Uterus (tissue), 4 donors: ENCODE data around the gene CEBPA. TPM values are rescaled to one million over a fixed set of nuclear protein-coding genes. Genes with fewer than 3 reads are reported as not detected.

Experiments used
- DNase-seq, 2 donors: peaks; one replicate each; pipeline ENCODE4 v3.0.0-alpha.2; 2019 to 2020
- H3K27ac ChIP-seq, 2 donors: fragments of 200-600 bp; sonication (generic); 1 replicate in 1 of 2; 2 replicates in 1 of 2; pipeline ENCODE4 v1.5.1; 2016 to 2018
- H3K27me3 ChIP-seq, 2 donors: fragments of 200-600 bp; sonication (generic); one replicate each; pipeline ENCODE4 v1.5.1; 2018 to 2019; ENCODE audit warnings: control low read depth in 1 of 2
- H3K36me3 ChIP-seq, 2 donors: fragments of 200-600 bp; sonication (generic); one replicate each; pipeline ENCODE4 v1.5.1; 2019; ENCODE audit warnings: control low read depth in 1 of 2
- H3K4me1 ChIP-seq, 2 donors: fragments of 200-600 bp; sonication (generic); one replicate each; pipeline ENCODE4 v1.5.1; 2018 to 2019; ENCODE audit warnings: control low read depth in 1 of 2
- H3K4me3 ChIP-seq, 2 donors: fragments of 200-600 bp; sonication (generic); 1 replicate in 1 of 2; 2 replicates in 1 of 2; pipeline ENCODE4 v1.5.1; 2018 to 2019; ENCODE audit warnings: mild to moderate bottlenecking in 1 of 2
- H3K9me3 ChIP-seq, 2 donors: fragments of 200-600 bp; sonication (generic); one replicate each; pipeline ENCODE4 v1.5.1; 2019; ENCODE audit warnings: control low read depth in 1 of 2
- POLR2A ChIP-seq, 2 donors: fragments of 450-650 bp; IDR thresholded peaks; one replicate each; pipeline ENCODE4 v1.6.1; 2016; ENCODE audit warnings: antibody characterized with exemption in 2 of 2, mild to moderate bottlenecking in 1 of 2, moderate library complexity in 1 of 2
- intact Hi-C: fragments of 100-400 bp; cut with DNase I; formaldehyde crosslinking; loops from one replicate; pipeline ENCODE4 v1.15.1; 2023; ENCODE audit warnings: low total_unique reads
- total RNA-seq, 4 donors: library from RNA; depleted of rRNA in 3 of 4; stranded (reverse); fragments of >200 nt in 3 of 4; gene quantifications; one replicate each; pipeline versions ENCODE4 v1.1.0 to v1.2.4, GENCODE V29; 2014 to 2023
- TF ChIP-seq, protein P1 (sequence below), 4 experiments: fragments of 200-600 bp in 2 of 4; fragments of 450-650 bp in 2 of 4; sonication (generic) in 2 of 4; IDR thresholded peaks; one replicate each; pipeline ENCODE4 v1.5.1; 2016 to 2019; ENCODE audit warnings: antibody characterized with exemption in 4 of 4, mild to moderate bottlenecking in 2 of 4, moderate library complexity in 1 of 4
- donor health status: DM: yes; HTN: yes; CAD: no.

CEBPA gene
- total RNA-seq, 4 donors from 2014 or later: 1.3 to 9.1 (median 5.0) TPM

DNA sequence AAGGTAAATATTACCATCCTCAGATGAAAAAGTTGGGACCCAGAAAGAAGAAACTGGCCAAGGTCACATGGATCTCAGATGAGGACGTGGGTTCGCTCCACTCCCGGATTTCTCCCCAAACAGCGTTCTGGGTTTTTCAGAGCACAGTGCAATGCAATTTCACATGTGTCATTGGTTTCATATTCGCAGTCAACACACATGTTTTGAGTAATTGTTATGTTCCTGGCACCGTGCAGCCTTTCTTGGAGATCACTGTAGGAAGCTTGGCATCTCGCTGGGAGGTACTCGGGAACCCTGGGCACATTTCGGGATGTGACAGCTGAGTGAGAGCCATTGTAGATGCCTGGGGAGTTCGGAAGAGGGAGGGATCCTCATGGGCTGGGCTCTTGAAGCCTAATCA is 45.0 kb upstream of the CEBPA start:
- Histone ChIP-seq H3K4me1 (peaks cover 0 to 4% of the 10 kb centered on the region in 2 donors), H3K27me3 (no peaks in the 10 kb centered on the region), H3K36me3 (no peaks in the 10 kb centered on the region), H3K27ac (no peak overlapping the region), H3K4me3 (no peak overlapping the region), H3K9me3 (no peaks in the 10 kb centered on the region)
- DNase-seq: no peak
- TF ChIP-seq, protein P1, sequence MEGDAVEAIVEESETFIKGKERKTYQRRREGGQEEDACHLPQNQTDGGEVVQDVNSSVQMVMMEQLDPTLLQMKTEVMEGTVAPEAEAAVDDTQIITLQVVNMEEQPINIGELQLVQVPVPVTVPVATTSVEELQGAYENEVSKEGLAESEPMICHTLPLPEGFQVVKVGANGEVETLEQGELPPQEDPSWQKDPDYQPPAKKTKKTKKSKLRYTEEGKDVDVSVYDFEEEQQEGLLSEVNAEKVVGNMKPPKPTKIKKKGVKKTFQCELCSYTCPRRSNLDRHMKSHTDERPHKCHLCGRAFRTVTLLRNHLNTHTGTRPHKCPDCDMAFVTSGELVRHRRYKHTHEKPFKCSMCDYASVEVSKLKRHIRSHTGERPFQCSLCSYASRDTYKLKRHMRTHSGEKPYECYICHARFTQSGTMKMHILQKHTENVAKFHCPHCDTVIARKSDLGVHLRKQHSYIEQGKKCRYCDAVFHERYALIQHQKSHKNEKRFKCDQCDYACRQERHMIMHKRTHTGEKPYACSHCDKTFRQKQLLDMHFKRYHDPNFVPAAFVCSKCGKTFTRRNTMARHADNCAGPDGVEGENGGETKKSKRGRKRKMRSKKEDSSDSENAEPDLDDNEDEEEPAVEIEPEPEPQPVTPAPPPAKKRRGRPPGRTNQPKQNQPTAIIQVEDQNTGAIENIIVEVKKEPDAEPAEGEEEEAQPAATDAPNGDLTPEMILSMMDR (IDR thresholded peaks at IDR 0.05): no peak
- TF ChIP-seq POLR2A (IDR thresholded peaks at IDR 0.05): no peak
- intact Hi-C loops: no loop called here

DNA sequence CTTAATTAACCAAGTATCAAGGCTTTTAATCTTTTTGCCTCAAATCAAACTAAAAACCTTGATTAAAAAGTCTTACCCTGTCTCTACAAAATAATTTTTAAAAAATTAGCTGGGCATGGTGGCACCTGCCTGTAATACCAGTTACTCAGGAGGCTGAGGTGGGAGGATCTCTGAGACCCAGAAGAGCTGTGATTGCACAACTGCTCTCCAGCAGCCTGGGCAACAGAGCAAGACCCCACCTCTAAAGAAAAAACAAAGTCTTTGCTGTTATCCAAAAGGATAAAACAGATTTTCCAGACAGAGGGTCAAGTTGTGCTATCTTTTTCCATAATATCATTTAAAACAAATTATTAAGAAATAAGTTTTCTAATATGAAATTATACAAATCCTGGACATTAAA is 44.3 kb upstream of the CEBPA start:
- peaks cover 0 to 4% of the 10 kb centered on the region in 2 donors for H3K4me1 ChIP-seq
- H3K27ac ChIP-seq: no peak overlapping the region
- TF ChIP-seq, protein P1 (IDR thresholded peaks at IDR 0.05): no peak
- TF ChIP-seq POLR2A (IDR thresholded peaks at IDR 0.05): no peak
- no peak for DNase-seq
- no peaks in the 10 kb centered on the region for H3K27me3 ChIP-seq
- no peak overlapping the region for H3K4me3 ChIP-seq
- no peaks in the 10 kb centered on the region for H3K9me3 ChIP-seq
- no peaks in the 10 kb centered on the region for H3K36me3 ChIP-seq
- intact Hi-C loops: no loop called here

DNA sequence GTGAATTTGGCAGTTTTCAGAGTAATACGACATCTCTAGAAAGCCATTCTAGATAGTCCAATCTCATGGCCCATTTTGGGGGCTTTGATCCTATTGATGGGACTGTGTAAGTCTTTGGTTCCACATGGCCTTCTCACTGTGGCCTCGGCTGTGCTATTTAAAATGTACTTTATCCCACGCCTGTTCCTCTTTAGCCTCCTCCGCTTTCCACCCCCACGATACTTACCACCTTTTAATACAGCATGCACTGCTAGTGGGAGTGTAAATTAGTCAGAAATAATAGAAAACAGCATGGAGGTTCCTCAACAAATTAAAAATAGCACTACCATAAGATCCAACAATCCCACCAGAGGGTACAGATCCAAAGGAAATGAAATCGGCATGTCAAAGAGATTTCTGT is 42.8 kb upstream of the CEBPA start:
- Histone ChIP-seq H3K36me3 (no peaks in the 10 kb centered on the region), H3K9me3 (no peaks in the 10 kb centered on the region), H3K4me1 (peaks cover 0 to 4% of the 10 kb centered on the region in 2 donors), H3K27me3 (no peaks in the 10 kb centered on the region), H3K4me3 (no peak overlapping the region), H3K27ac (no peak overlapping the region)
- intact Hi-C loops: no loop called here
- no peak for TF ChIP-seq POLR2A (IDR thresholded peaks at IDR 0.05)
- TF ChIP-seq, protein P1 (IDR thresholded peaks at IDR 0.05): no peak
- DNase-seq: no peak

DNA sequence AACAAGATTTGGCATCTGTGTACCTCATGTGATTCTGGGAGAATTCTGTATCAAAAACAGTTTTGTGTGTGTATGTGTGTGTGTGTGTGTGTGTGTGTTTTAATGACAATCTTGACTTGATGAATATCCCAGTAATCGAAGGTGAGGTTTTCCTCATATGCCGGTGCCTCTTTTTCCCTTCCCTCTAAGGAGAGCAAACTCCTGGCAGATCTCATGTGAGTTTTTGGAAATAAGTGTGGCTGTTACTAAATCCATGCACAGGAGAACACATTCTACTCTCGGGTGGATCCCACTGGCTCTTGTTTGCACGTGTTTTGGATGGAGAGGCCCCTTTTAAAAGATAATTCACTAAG is 42.2 kb upstream of the CEBPA start:
- H3K27me3 ChIP-seq: no peaks in the 10 kb centered on the region
- H3K9me3 ChIP-seq: no peaks in the 10 kb centered on the region
- no peak for DNase-seq
- no peak for TF ChIP-seq POLR2A (IDR thresholded peaks at IDR 0.05)
- TF ChIP-seq, protein P1 (IDR thresholded peaks at IDR 0.05): no peak
- H3K4me1 ChIP-seq: peaks cover 0 to 4% of the 10 kb centered on the region in 2 donors
- no peak overlapping the region for H3K27ac ChIP-seq
- intact Hi-C loops: no loop called here
- H3K36me3 ChIP-seq: no peaks in the 10 kb centered on the region
- no peak overlapping the region for H3K4me3 ChIP-seq

DNA sequence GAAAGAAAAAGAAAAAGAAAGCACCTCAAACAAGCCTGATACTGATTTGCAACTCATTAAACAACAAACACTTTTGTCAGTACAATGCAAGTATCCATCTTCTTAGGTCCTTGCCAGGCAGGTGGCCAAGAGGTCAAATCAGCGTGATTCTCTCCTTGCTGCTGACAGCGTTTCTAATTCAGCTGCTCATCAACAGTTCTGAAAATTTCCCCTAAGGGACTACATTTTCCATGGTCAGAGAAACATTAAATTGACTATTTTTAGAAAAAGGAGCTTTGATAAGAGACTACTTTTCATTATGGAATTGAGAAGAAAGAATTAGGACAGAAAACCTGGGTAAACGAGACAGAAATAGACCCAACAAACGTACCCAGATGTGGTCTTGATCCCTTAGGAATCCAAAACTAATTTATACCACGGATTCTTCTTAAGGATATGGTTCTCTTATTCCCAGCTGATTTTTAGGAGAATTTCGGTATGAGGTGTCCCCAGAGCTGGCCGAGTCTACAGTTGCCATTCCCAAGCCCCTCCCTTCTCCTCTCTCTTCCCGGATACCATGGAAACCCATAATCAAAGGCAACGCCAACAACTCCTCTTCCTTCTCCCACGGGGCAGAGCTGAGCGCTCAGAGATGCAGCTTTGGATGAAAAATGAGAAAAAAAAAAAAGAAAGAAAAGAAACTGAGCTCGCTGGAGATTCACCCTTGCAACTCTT is 41.7 kb upstream of the CEBPA start:
- Histone ChIP-seq H3K27ac (peak overlapping the region in 1 of 2 donors; percentile 41), H3K27me3 (no peaks in the 10 kb centered on the region), H3K9me3 (no peaks in the 10 kb centered on the region), H3K4me1 (peaks cover 0 to 4% of the 10 kb centered on the region in 2 donors), H3K36me3 (no peaks in the 10 kb centered on the region), H3K4me3 (no peak overlapping the region)
- intact Hi-C loops: no loop called here
- TF ChIP-seq, protein P1 (IDR thresholded peaks at IDR 0.05): no peak
- no peak for TF ChIP-seq POLR2A (IDR thresholded peaks at IDR 0.05)
- peak; percentile 20 to 41 for DNase-seq
